ENCODE results near the gene PPP1R17. TPM values are rescaled to one million over a fixed set of nuclear protein-coding genes. Genes with fewer than 3 reads are reported as not detected.

The PPP1R17 gene
- polyA plus RNA-seq, 2 of the 4 experiments (the other 2 are of a cell fraction) = not detected

GRCh38 chr7:31651234-31652062, 35.6 kb upstream of the PPP1R17 start:
- FAIRE-seq (no peak), DNase-seq (ENCODE audit: low read depth in 1 of 2, low spot score in 1 of 2) (no peak), ATAC-seq (no peak)
- H3K4me1 ChIP-seq = no peaks in the 10 kb centered on the region
- POLR2A ChIA-PET = no interaction called here
- H3K9me3 ChIP-seq = no peaks in the 10 kb centered on the region
- no peak overlapping the region for H3K27ac ChIP-seq
- CTCF ChIA-PET = interaction anchor here (2.9 kb wide), 1 partner anchor 553 kb away, joined by 9 read pairs; no protein-coding TSS in a partner anchor
- H3K4me3 ChIP-seq = no peak overlapping the region
- TF ChIP-seq CHD2 (IDR thresholded peaks at IDR 0.05; ENCODE audit: low read length, partially characterized antibody) (no peak), RNF2 (IDR thresholded peaks at IDR 0.05; ENCODE audit: borderline replicate concordance, low read depth) (no peak), HES2 (IDR thresholded peaks at IDR 0.05) (no peak), POLR2AphosphoS2 (conservative IDR thresholded peaks at IDR 0.05; ENCODE audit: low read length) (no peak), CHD4 (IDR thresholded peaks at IDR 0.05; ENCODE audit: borderline replicate concordance) (no peak), BHLHE40 (IDR thresholded peaks at IDR 0.05; ENCODE audit: low read depth, low read length) (no peak), CEBPB (IDR thresholded peaks at IDR 0.05) (no peak), NR3C1 (IDR thresholded peaks at IDR 0.05) (no peak), SMC3 (IDR thresholded peaks at IDR 0.05) (no peak), RAD21 (conservative IDR thresholded peaks at IDR 0.05 in 1 of 2, IDR thresholded peaks at IDR 0.05 in 1 of 2) (no peak), RCOR1 (IDR thresholded peaks at IDR 0.05; ENCODE audit: low read depth, low read length) (no peak), REST (IDR thresholded peaks at IDR 0.05) (no peak), RARB (CRISPR knock-in tag; IDR thresholded peaks at IDR 0.05) (no peak), MAZ (IDR thresholded peaks at IDR 0.05; ENCODE audit: borderline replicate concordance, low read depth, low read length) (no peak), FOSL2 (IDR thresholded peaks at IDR 0.05) (no peak), FOSL2 (CRISPR knock-in tag; IDR thresholded peaks at IDR 0.05) (no peak), HMGXB4 (CRISPR knock-in tag; IDR thresholded peaks at IDR 0.05; ENCODE audit: borderline replicate concordance) (no peak), KDM5A (IDR thresholded peaks at IDR 0.05) (no peak), BCL3 (IDR thresholded peaks at IDR 0.05) (no peak)
- TF ChIP-seq, protein P1, sequence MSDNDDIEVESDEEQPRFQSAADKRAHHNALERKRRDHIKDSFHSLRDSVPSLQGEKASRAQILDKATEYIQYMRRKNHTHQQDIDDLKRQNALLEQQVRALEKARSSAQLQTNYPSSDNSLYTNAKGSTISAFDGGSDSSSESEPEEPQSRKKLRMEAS (IDR thresholded peaks at IDR 0.05) = no peak
- no peak overlapping the region for H3K4me2 ChIP-seq
- 62% methylated on average over 7 of the region's 7 CpGs for WGBS (ENCODE audit: missing lambda C conversion rate)
